ENCODE measurements around the gene HES1.
A peak's percentile ranks its signal among the peaks of the same experiment; 100 is the strongest.
"Not testable (repeated sequence)": the region's sequence is repeated elsewhere in the genome, so short reads cannot be mapped to it uniquely, and the experiment has no call there.

Gene HES1

GRCh38 chr3:194128202-194128918 is 7.6 kb upstream of the HES1 start:
- no peak for DNase-seq

- DNase-seq: not testable (repeated sequence)
These were observed 7.0 kb upstream of the HES1 start for GRCh38 chr3:194128919-194129295.

- peak in 1 of 2 donors; percentile 21 for DNase-seq
These were observed 6.3 kb upstream of the HES1 start for GRCh38 chr3:194129581-194130133.

GRCh38 chr3:194130188-194130587 is 5.8 kb upstream of the HES1 start:
- DNase-seq: no peak

GRCh38 chr3:194130807-194131589 is 5.0 kb upstream of the HES1 start:
- peak in 1 of 2 donors; percentile 23 for DNase-seq

- no peak for DNase-seq
These were observed 3.3 kb upstream of the HES1 start for GRCh38 chr3:194132465-194133286.

- DNase-seq: peak in 1 of 2 donors; percentile 45
These were observed 2.2 kb upstream of the HES1 start for GRCh38 chr3:194133661-194134230.

- DNase-seq: peak in 1 of 2 donors; percentile 68
These were observed 1.7 kb upstream of the HES1 start for GRCh38 chr3:194134231-194134756.

GRCh38 chr3:194134757-194135515 is 1.0 kb upstream of the HES1 start:
- DNase-seq: peak; percentile 54 to 72

GRCh38 chr3:194135516-194135805 is 487 bp upstream of the HES1 start:
- DNase-seq: no peak

- DNase-seq: no peak
These were observed 615 bp downstream of the HES1 start for GRCh38 chr3:194136519-194137007.

GRCh38 chr3:194137008-194137505 is 1.1 kb downstream of the HES1 start:
- no peak for DNase-seq

- peak in 1 of 2 donors; percentile 32 for DNase-seq
These were observed 1.8 kb downstream of the HES1 start for GRCh38 chr3:194137506-194138474.

GRCh38 chr3:194138732-194139070 is 2.8 kb downstream of the HES1 start:
- no peak for DNase-seq

GRCh38 chr3:194139071-194139813 is 3.3 kb downstream of the HES1 start:
- DNase-seq: no peak

- no peak for DNase-seq
These were observed 4.0 kb downstream of the HES1 start for GRCh38 chr3:194139814-194140391.

- no peak for DNase-seq
These were observed 4.8 kb downstream of the HES1 start for GRCh38 chr3:194140520-194141414.

Data from hippocampal formation (tissue), 2 donors.